HCT116 (cell line): ENCODE results near the gene DDX56. TPM values are rescaled to one million over a fixed set of nuclear protein-coding genes. Genes with fewer than 3 reads are reported as not detected.

Source experiments
- ATAC-seq: fragments of 200-7000 bp; cut with Tn5 transposase; 2 replicates; pipeline ENCODE4 v1.9.1; 2020; ENCODE audit warnings: mild to moderate bottlenecking, moderate library complexity
- BruUV-seq: library from RNA; stranded (reverse); fragments of 400-500 nt; replicated peaks from 2 replicates; lab custom pipeline; 2021; lab: Mats Ljungman, UMichigan
- CTCF ChIA-PET: fragments of 300-600 bp; sonication (Branson Sonifier 250); formaldehyde crosslinking; loops from one replicate; lab custom pipeline; 2021; ENCODE audit warnings: antibody characterized with exemption; lab: Charles Lee
- POLR2A ChIA-PET: fragments of 300-600, 350-600 bp; sonication (Branson Sonifier 250); formaldehyde crosslinking; loops from one replicate; lab custom pipeline; 2021; ENCODE audit warnings: antibody characterized with exemption; lab: Charles Lee
- RAD21 ChIA-PET, 2 experiments: fragments of 300-600 bp; sonication (Branson Sonifier 250); formaldehyde crosslinking; loops; one replicate each; lab custom pipeline; 2023; ENCODE audit warnings: low total read pairs in 2 of 2; ENCODE audit not compliant: uncharacterized antibody in 2 of 2, unreplicated experiment in 2 of 2, low non-redundant PET in 1 of 2; lab: Charles Lee
- DNase-seq: peaks from one replicate; pipeline ENCODE4 v3.0.0-alpha.2; 2010; ENCODE audit warnings: low read depth, low spot score
- H2AFZ ChIP-seq: fragments of 200-600 bp; shearing (Covaris generic), sonication (generic); 2 replicates; pipeline ENCODE4 v1.6.1; 2017; ENCODE audit warnings: low read depth, mixed run types, mixed read lengths, antibody characterized with exemption, low read length; ENCODE audit not compliant: poor library complexity, severe bottlenecking
- H3K27ac ChIP-seq: 2 replicates; pipeline ENCODE4 v1.5.1; 2012; ENCODE audit warnings: low read depth, low read length
- H3K27me3 ChIP-seq: fragments of 200-600 bp; sonication (generic); 2 replicates; pipeline ENCODE4 v1.6.1; 2016; ENCODE audit warnings: mixed run types, low read length, mixed read lengths; ENCODE audit not compliant: insufficient read depth
- H3K36me3 ChIP-seq, 2 experiments: fragments of 200-500 bp in 1 of 2; fragments of 200-600 bp in 1 of 2; sonication (Bioruptor generic) in 1 of 2; sonication (generic) in 1 of 2; 2 replicates each; pipeline versions ENCODE4 v1.5.1 to v1.6.1; 2014 to 2016; ENCODE audit warnings: low read length in 2 of 2, inconsistent platforms in 1 of 2, mixed read lengths in 1 of 2, mixed run types in 1 of 2; ENCODE audit not compliant: insufficient read depth in 2 of 2, control insufficient read depth in 1 of 2
- H3K4me1 ChIP-seq, 2 experiments: fragments of 200-600 bp in 1 of 2; sonication (generic) in 1 of 2; 2 replicates each; pipeline versions ENCODE4 v1.5.1 to v1.6.1; 2012 to 2017; ENCODE audit warnings: low read length in 2 of 2, inconsistent platforms in 1 of 2, mild to moderate bottlenecking in 1 of 2, mixed read lengths in 1 of 2, mixed run types in 1 of 2, moderate library complexity in 1 of 2; ENCODE audit not compliant: insufficient read depth in 2 of 2, control insufficient read depth in 1 of 2
- H3K4me2 ChIP-seq: fragments of 200-600 bp; sonication (generic); 2 replicates; pipeline ENCODE4 v1.6.1; 2017; ENCODE audit warnings: mixed run types, low read length, mixed read lengths
- H3K4me3 ChIP-seq, 2 experiments: fragments of 200-600 bp in 1 of 2; sonication (generic) in 1 of 2; replicated peaks in 1 of 2; 2 replicates each; pipeline ENCODE4 v1.5.1; 2011 to 2016; ENCODE audit warnings: low read length in 2 of 2, control low read depth in 1 of 2, low read depth in 1 of 2, mild to moderate bottlenecking in 1 of 2, mixed read lengths in 1 of 2, mixed run types in 1 of 2
- H3K79me2 ChIP-seq: fragments of 200-600 bp; sonication (generic); 2 replicates; pipeline ENCODE4 v1.6.1; 2017; ENCODE audit warnings: mild to moderate bottlenecking, mixed run types, low read length, moderate library complexity, mixed read lengths; ENCODE audit not compliant: insufficient read depth
- H3K9ac ChIP-seq: fragments of 200-600 bp; sonication (generic); 2 replicates; pipeline ENCODE4 v1.6.1; 2016; ENCODE audit warnings: low read length, mixed read lengths
- H3K9me2 ChIP-seq: fragments of 200-600 bp; sonication (generic), shearing (Covaris generic); 2 replicates; pipeline ENCODE4 v1.6.1; 2017; ENCODE audit warnings: mixed run types, mild to moderate bottlenecking, moderate library complexity; ENCODE audit not compliant: insufficient read depth
- H3K9me3 ChIP-seq, 2 experiments: fragments of 200-500 bp in 1 of 2; fragments of 200-600 bp in 1 of 2; sonication (Bioruptor generic) in 1 of 2; sonication (generic) in 1 of 2; 2 replicates each; pipeline ENCODE4 v1.6.1; 2014 to 2017; ENCODE audit warnings: low read length in 2 of 2, mixed read lengths in 2 of 2, inconsistent platforms in 1 of 2, low read depth in 1 of 2, mild to moderate bottlenecking in 1 of 2, mixed run types in 1 of 2, moderate library complexity in 1 of 2; ENCODE audit not compliant: control insufficient read depth in 1 of 2, insufficient read depth in 1 of 2
- H4K20me1 ChIP-seq: fragments of 200-600 bp; sonication (generic), shearing (Covaris generic); 2 replicates; pipeline ENCODE4 v1.6.1; 2017; ENCODE audit warnings: mixed run types, mild to moderate bottlenecking, moderate library complexity; ENCODE audit not compliant: insufficient read depth
- CBX3 ChIP-seq: IDR thresholded peaks from 2 replicates; pipeline ENCODE4 v1.6.1; 2012; ENCODE audit warnings: low read depth
- EZH2 ChIP-seq: fragments of 200-600 bp; sonication (generic); IDR thresholded peaks from 2 replicates; pipeline ENCODE4 v1.6.1; 2017; ENCODE audit warnings: antibody characterized with exemption, mixed run types
- FOSL1 ChIP-seq: IDR thresholded peaks from 2 replicates; pipeline ENCODE4 v1.6.1; 2012; ENCODE audit warnings: low read depth
- POLR2AphosphoS5 ChIP-seq: IDR thresholded peaks from 2 replicates; pipeline ENCODE4 v1.6.1; 2011; ENCODE audit warnings: mild to moderate bottlenecking, low read depth, low read length, moderate library complexity
- SP1 ChIP-seq: IDR thresholded peaks from 2 replicates; pipeline ENCODE4 v1.6.1; 2012; ENCODE audit warnings: low read depth
- SRF ChIP-seq: IDR thresholded peaks from 2 replicates; pipeline ENCODE4 v1.6.1; 2012; ENCODE audit warnings: low read depth
- YY1 ChIP-seq: IDR thresholded peaks from 2 replicates; pipeline ENCODE4 v1.6.1; 2011; ENCODE audit warnings: low read length, low read depth, moderate library complexity, mild to moderate bottlenecking; ENCODE audit not compliant: insufficient replicate concordance; ENCODE audit errors: extremely low read depth
- ZFX ChIP-seq: fragments of 450-650 bp; IDR thresholded peaks from 2 replicates; pipeline ENCODE4 v1.6.1; 2017
- intact Hi-C: fragments of 100-400 bp; cut with micrococcal nuclease; formaldehyde crosslinking; loops from 2 replicates; pipeline ENCODE4 v1.10.0; 2022
- total RNA-seq: library from RNA; stranded (reverse); gene quantifications from one replicate; pipeline ENCODE4 v1.2.1, GENCODE V29; 2021; ENCODE audit not compliant: unreplicated experiment
- TF ChIP-seq, protein P1 (sequence below): IDR thresholded peaks from 2 replicates; pipeline ENCODE4 v1.6.1; 2012; ENCODE audit warnings: low read depth
- TF ChIP-seq, protein P2 (sequence below): IDR thresholded peaks from 2 replicates; pipeline ENCODE4 v1.6.1; 2012

The DDX56 gene
- total RNA-seq, 1 experiment from 2014 or later = 119 TPM

DNA sequence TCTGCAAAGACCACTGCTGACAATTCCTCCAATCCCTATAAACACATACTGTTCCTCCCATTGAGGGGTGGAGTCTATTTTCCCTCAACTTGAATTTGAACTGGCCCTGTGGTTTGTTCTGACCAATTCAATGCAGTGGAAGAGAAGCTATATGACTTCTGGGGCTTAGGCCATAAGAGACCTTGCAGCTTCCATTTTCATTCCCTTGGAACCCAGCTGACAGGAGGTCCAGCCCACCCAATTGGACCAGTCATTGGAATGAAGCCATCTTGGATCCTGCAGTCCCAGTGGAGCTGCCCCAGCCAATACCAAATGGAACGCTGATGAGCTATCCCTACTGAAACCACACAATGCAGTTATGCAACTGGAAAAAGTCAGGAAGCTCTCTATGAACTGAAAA is 17.2 kb upstream of the DDX56 start:
- TF ChIP-seq POLR2AphosphoS5 = no peak
- TF ChIP-seq, protein P1, sequence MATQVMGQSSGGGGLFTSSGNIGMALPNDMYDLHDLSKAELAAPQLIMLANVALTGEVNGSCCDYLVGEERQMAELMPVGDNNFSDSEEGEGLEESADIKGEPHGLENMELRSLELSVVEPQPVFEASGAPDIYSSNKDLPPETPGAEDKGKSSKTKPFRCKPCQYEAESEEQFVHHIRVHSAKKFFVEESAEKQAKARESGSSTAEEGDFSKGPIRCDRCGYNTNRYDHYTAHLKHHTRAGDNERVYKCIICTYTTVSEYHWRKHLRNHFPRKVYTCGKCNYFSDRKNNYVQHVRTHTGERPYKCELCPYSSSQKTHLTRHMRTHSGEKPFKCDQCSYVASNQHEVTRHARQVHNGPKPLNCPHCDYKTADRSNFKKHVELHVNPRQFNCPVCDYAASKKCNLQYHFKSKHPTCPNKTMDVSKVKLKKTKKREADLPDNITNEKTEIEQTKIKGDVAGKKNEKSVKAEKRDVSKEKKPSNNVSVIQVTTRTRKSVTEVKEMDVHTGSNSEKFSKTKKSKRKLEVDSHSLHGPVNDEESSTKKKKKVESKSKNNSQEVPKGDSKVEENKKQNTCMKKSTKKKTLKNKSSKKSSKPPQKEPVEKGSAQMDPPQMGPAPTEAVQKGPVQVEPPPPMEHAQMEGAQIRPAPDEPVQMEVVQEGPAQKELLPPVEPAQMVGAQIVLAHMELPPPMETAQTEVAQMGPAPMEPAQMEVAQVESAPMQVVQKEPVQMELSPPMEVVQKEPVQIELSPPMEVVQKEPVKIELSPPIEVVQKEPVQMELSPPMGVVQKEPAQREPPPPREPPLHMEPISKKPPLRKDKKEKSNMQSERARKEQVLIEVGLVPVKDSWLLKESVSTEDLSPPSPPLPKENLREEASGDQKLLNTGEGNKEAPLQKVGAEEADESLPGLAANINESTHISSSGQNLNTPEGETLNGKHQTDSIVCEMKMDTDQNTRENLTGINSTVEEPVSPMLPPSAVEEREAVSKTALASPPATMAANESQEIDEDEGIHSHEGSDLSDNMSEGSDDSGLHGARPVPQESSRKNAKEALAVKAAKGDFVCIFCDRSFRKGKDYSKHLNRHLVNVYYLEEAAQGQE = no peak
- TF ChIP-seq EZH2 = no peak
- no peak for TF ChIP-seq SRF
- no peak for TF ChIP-seq FOSL1
- TF ChIP-seq YY1 = no peak
- TF ChIP-seq, protein P2, sequence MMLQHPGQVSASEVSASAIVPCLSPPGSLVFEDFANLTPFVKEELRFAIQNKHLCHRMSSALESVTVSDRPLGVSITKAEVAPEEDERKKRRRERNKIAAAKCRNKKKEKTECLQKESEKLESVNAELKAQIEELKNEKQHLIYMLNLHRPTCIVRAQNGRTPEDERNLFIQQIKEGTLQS = no peak
- no peak for TF ChIP-seq ZFX
- no peak for TF ChIP-seq SP1
- no peak for TF ChIP-seq CBX3
- TF ChIP-seq, all 23 proteins: peak for 0
- no peak overlapping the region for H3K27ac ChIP-seq
- no peaks in the 10 kb centered on the region for H3K27me3 ChIP-seq
- H4K20me1 ChIP-seq = no peaks in the 10 kb centered on the region
- H3K79me2 ChIP-seq = no peaks in the 10 kb centered on the region
- CTCF ChIA-PET = interaction anchor here (1.2 kb wide), 1 partner anchor 257 kb away, joined by 3 read pairs; no protein-coding TSS in a partner anchor
- POLR2A ChIA-PET = interaction anchor here (0.7 kb wide), 1 partner anchor 14 kb away, joined by 3 read pairs; no protein-coding TSS in a partner anchor
- H2AFZ ChIP-seq = no peak overlapping the region
- ATAC-seq (no peak), DNase-seq (no peak)
- RAD21 ChIA-PET = no interaction called here
- H3K9me3 ChIP-seq = no peaks in the 10 kb centered on the region
- no peak overlapping the region for H3K9ac ChIP-seq
- no peak overlapping the region for H3K4me2 ChIP-seq
- BruUV-seq = no TSS peak
- H3K9me2 ChIP-seq = no peaks in the 10 kb centered on the region
- peaks cover 0 to 7% of the 10 kb centered on the region in 2 experiments; a peak in 2 of 4 replicates for H3K4me1 ChIP-seq
- H3K36me3 ChIP-seq = no peaks in the 10 kb centered on the region
- intact Hi-C loops = loop anchor here (5.0 kb wide), 1 partner anchor 86 kb away; no protein-coding TSS in a partner anchor
- no peak overlapping the region for H3K4me3 ChIP-seq
